ENCODE measurements around the gene PLEKHG1.

GRCh38 chr6:150569161-150569560, 30.5 kb upstream of the PLEKHG1 start:
- TF ChIP-seq ETV6 (CRISPR knock-in tag; IDR thresholded peaks at IDR 0.05) (no peak), TEAD1 (CRISPR knock-in tag; IDR thresholded peaks at IDR 0.05) (no peak), CTCF (IDR thresholded peaks at IDR 0.05) (no peak), ELF4 (CRISPR knock-in tag; IDR thresholded peaks at IDR 0.05; ENCODE audit: low read depth) (no peak), NR2C2 (CRISPR knock-in tag; IDR thresholded peaks at IDR 0.05) (no peak), E2F1 (CRISPR knock-in tag; IDR thresholded peaks at IDR 0.05) (no peak), ATF3 (CRISPR knock-in tag; conservative IDR thresholded peaks at IDR 0.05) (no peak)

All from WTC11 (cell line).